ENCODE data around the gene TRA2A. TPM values are rescaled to one million over a fixed set of nuclear protein-coding genes. Genes with fewer than 3 reads are reported as not detected.

TRA2A gene
- total and polyA plus RNA-seq, 10 of the 15 experiments (the other 5 are each of a cell fraction or from before 2014, with no cell fraction given): 25.0 to 224 (median 91.3) TPM

DNA sequence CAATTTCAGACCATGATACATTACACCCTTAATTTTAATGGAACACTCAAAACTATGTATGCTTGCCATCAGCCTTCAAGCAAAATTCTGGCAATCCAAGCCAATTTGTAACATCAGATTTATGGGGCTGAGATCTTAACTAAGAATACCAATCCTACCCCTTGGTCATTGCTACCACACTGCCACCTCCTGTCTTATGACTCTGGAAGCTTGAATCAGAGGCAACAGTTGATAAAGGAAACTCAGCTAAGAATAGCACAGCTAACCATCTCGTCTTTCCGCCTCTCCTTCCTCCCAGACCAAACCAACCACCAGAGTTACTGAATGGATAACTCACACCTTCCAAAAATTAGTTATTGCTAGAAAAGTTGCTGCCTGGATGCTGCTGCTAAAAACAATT lies 68.9 kb downstream of the TRA2A start:
- Histone ChIP-seq H2AFZ (ENCODE audit: control insufficient read depth, low read depth, low read length) (no peak overlapping the region), H3K27ac (ENCODE audit: control insufficient read depth, insufficient read depth) (peak overlapping the region; percentile 57), H3K27me3 (replicated peaks in 1 of 2; ENCODE audit: control insufficient read depth in 2 of 2, insufficient read depth in 2 of 2, low read length in 1 of 2) (no peaks in the 10 kb centered on the region), H4K20me1 (ENCODE audit: control insufficient read depth, insufficient read depth) (no peaks in the 10 kb centered on the region), H3K36me3 (ENCODE audit: control insufficient read depth in 2 of 2, insufficient read depth in 2 of 2, low read length in 1 of 2) (no peaks in the 10 kb centered on the region; a peak in 2 of 4 replicates), H3K4me2 (ENCODE audit: control insufficient read depth, insufficient read depth) (peak overlapping the region; percentile 82), H3K79me2 (ENCODE audit: control insufficient read depth, insufficient read depth, low read length) (peaks cover 99% of the 10 kb centered on the region), H3K9ac (ENCODE audit: control insufficient read depth, insufficient read depth, low read length) (peak overlapping the region; percentile 37; the same call in 1 of the 2 replicates), H3K4me3 (peak overlapping the region; percentile 39), H3K9me3 (replicated peaks; ENCODE audit: control insufficient read depth, insufficient read depth, low read length) (no peaks in the 10 kb centered on the region; the same call in 2 of the 3 replicates), H3K4me1 (ENCODE audit: control insufficient read depth, insufficient read depth, low read length) (peaks cover 10% of the 10 kb centered on the region)
- no TSS peak for BruUV-seq (replicated peaks)
- ATAC-seq: peak; percentile 20
- WGBS (ENCODE audit: insufficient coverage, insufficient replicate concordance, low lambda C conversion rate, missing lambda C conversion rate): 39% methylated on average over 2 of the region's 2 CpGs
- no peak for DNase-seq (ENCODE audit: low read depth, low spot score)
- in situ Hi-C loops (cut with MboI) (no loop called here), intact Hi-C loops (cut with micrococcal nuclease; ENCODE audit: unreplicated experiment) (loop anchor here (2.0 kb wide), 1 partner anchor 32 kb away; no protein-coding TSS in a partner anchor)
- ChIA-PET RAD21 (ENCODE audit: unreplicated experiment) (interaction anchor here (0.7 to 2.8 kb wide), 19 partner anchors 8 to 278 kb away, joined by 3 to 17 read pairs (median 5); no protein-coding TSS in a partner anchor), SMC1A (ENCODE audit: uncharacterized antibody, unreplicated experiment) (interaction anchor here (0.7 to 3.5 kb wide), 20 partner anchors 15 to 369 kb away, joined by 3 to 21 read pairs (median 4); no protein-coding TSS in a partner anchor), CTCF (interaction anchor here (0.8 to 2.3 kb wide), 20 partner anchors 10 to 198 kb away, joined by 3 to 14 read pairs (median 6); no protein-coding TSS in a partner anchor), POLR2A (interaction anchor here (0.6 to 2.1 kb wide), 7 partner anchors 10 to 187 kb away, joined by 3 to 21 read pairs (median 5); no protein-coding TSS in a partner anchor)
- FAIRE-seq: no peak
- TF ChIP-seq, protein P1, sequence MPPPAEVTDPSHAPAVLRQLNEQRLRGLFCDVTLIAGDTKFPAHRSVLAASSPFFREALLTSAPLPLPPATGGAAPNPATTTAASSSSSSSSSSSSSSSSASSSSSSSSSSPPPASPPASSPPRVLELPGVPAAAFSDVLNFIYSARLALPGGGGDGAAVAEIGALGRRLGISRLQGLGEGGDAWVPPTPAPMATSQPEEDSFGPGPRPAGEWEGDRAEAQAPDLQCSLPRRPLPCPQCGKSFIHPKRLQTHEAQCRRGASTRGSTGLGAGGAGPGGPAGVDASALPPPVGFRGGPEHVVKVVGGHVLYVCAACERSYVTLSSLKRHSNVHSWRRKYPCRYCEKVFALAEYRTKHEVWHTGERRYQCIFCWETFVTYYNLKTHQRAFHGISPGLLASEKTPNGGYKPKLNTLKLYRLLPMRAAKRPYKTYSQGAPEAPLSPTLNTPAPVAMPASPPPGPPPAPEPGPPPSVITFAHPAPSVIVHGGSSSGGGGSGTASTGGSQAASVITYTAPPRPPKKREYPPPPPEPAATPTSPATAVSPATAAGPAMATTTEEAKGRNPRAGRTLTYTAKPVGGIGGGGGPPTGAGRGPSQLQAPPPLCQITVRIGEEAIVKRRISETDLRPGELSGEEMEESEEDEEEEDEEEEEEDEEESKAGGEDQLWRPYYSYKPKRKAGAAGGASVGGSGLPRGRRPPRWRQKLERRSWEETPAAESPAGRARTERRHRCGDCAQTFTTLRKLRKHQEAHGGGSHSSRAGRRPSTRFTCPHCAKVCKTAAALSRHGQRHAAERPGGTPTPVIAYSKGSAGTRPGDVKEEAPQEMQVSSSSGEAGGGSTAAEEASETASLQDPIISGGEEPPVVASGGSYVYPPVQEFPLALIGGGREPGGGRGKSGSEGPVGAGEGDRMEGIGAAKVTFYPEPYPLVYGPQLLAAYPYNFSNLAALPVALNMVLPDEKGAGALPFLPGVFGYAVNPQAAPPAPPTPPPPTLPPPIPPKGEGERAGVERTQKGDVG (CRISPR knock-in tag; IDR thresholded peaks at IDR 0.05): no peak
- TF ChIP-seq NFIC (IDR thresholded peaks at IDR 0.05; ENCODE audit: low read depth, low read length) (no peak), RUNX3 (IDR thresholded peaks at IDR 0.05; ENCODE audit: low read length) (peak; percentile 26; the same call in 1 of the 2 replicates), SMC3 (IDR thresholded peaks at IDR 0.05; ENCODE audit: borderline replicate concordance, low read length) (peak; percentile 54; the same call in 1 of the 2 replicates), RAD21 (IDR thresholded peaks at IDR 0.05; ENCODE audit: insufficient read depth, low read depth, low read length) (peak; percentile 66)
- TF ChIP-seq, protein P2, sequence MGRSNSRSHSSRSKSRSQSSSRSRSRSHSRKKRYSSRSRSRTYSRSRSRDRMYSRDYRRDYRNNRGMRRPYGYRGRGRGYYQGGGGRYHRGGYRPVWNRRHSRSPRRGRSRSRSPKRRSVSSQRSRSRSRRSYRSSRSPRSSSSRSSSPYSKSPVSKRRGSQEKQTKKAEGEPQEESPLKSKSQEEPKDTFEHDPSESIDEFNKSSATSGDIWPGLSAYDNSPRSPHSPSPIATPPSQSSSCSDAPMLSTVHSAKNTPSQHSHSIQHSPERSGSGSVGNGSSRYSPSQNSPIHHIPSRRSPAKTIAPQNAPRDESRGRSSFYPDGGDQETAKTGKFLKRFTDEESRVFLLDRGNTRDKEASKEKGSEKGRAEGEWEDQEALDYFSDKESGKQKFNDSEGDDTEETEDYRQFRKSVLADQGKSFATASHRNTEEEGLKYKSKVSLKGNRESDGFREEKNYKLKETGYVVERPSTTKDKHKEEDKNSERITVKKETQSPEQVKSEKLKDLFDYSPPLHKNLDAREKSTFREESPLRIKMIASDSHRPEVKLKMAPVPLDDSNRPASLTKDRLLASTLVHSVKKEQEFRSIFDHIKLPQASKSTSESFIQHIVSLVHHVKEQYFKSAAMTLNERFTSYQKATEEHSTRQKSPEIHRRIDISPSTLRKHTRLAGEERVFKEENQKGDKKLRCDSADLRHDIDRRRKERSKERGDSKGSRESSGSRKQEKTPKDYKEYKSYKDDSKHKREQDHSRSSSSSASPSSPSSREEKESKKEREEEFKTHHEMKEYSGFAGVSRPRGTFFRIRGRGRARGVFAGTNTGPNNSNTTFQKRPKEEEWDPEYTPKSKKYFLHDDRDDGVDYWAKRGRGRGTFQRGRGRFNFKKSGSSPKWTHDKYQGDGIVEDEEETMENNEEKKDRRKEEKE (IDR thresholded peaks at IDR 0.05): no peak
- TF ChIP-seq, protein P3, sequence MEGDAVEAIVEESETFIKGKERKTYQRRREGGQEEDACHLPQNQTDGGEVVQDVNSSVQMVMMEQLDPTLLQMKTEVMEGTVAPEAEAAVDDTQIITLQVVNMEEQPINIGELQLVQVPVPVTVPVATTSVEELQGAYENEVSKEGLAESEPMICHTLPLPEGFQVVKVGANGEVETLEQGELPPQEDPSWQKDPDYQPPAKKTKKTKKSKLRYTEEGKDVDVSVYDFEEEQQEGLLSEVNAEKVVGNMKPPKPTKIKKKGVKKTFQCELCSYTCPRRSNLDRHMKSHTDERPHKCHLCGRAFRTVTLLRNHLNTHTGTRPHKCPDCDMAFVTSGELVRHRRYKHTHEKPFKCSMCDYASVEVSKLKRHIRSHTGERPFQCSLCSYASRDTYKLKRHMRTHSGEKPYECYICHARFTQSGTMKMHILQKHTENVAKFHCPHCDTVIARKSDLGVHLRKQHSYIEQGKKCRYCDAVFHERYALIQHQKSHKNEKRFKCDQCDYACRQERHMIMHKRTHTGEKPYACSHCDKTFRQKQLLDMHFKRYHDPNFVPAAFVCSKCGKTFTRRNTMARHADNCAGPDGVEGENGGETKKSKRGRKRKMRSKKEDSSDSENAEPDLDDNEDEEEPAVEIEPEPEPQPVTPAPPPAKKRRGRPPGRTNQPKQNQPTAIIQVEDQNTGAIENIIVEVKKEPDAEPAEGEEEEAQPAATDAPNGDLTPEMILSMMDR (IDR thresholded peaks at IDR 0.05 in 2 of 3, conservative IDR thresholded peaks at IDR 0.05 in 1 of 3; ENCODE audit: control insufficient read depth in 2 of 3, extremely low read depth in 1 of 3, insufficient read depth in 1 of 3, low read depth in 3 of 3, low read length in 3 of 3): peak in 1 of 3 experiments; percentile 62; a peak in 3 of 6 replicates

Data from GM12878 (cell line).